Measurements from ENCODE around the gene IRF8.

- no peak for TF ChIP-seq CTCF (IDR thresholded peaks at IDR 0.05)
- no peak for TF ChIP-seq POLR2A (IDR thresholded peaks at IDR 0.05)
- no peak for TF ChIP-seq POLR2AphosphoS5 (IDR thresholded peaks at IDR 0.05)
Observed at GRCh38 chr16:85869785-85870558, 29.0 kb upstream of the IRF8 start.
